Adipose tissue (tissue), 3 donors: ENCODE results near the gene GNAL. TPM values are rescaled to one million over a fixed set of nuclear protein-coding genes. Genes with fewer than 3 reads are reported as not detected.

Source experiments
- H3K27ac ChIP-seq: one replicate; pipeline ENCODE4 v1.5.1; 2013; ENCODE audit warnings: low read depth, low read length
- WGBS, 3 donors: extraction: QIAGEN DNeasy Blood & Tissue Kit; methylation state at CpG; one replicate each; pipeline ENCODE4 v1.1.7; 2013; 5-methylcytosine and 5-hydroxymethylcytosine counted together
- polyA plus RNA-seq, 3 donors: library from polyadenylated mRNA; stranded (reverse); fragments of 200-250 nt; gene quantifications; one replicate each; pipeline ENCODE4 v1.2.3, GENCODE V29; 2013
- donor health status: healthy with polysubstance abuse.
- donor health status: Bipolar disorder and iron deficiency.
- donor health status: healthy.

GNAL gene
- polyA plus RNA-seq, 3 donors = 1.2 to 2.7 (median 2.4) TPM

DNA sequence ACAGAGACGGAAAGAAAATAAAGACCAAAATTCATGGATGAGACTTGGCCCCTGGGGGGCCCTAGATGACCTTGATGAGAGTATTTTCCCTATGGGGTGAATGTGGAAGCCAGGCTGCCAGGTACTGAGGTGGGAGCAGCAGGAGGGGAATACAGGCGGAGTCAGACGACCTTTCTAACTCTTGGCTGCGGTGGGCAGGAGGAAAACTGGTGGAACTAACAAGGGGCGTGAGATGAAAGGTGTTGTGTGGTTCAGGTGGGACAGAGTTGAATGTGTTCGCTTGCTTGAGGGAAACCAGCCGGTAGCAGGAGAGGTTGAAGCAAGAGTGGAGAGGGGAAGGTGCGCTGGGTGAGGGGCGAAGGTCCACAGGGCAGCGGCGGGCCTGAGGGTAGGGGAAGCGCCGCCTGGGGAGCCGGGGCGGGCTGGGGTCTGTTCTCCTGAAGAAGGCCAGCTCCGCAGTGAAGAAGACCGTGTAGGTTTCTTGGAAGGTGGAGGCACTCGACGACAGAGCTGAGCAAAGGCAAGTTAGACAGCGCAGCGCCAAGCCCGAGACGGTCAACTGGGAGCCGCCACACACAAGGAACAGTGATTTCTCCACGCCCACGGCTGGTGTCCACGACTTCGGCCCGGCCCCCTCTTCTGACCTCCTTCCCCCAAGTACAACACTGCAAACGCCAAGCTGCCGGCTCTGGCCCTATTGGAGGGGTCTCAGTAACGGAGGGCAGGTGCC is 61.7 kb downstream of the GNAL start:
- no peak overlapping the region for H3K27ac ChIP-seq
- 75 to 81% (median 79%) methylated on average over 28 to 32 of the region's 32 CpGs for WGBS, 3 donors

GRCh38 chr18:11751341-11752115 is 62.5 kb downstream of the GNAL start:
- no peak overlapping the region for H3K27ac ChIP-seq
- WGBS, 3 donors = 3 to 5% (median 4%) methylated on average over 61 to 81 of the region's 81 CpGs

- WGBS, 3 donors = 1 to 2% (median 1%) methylated on average over 63 to 64 of the region's 64 CpGs
These were observed 63.2 kb downstream of the GNAL start for GRCh38 chr18:11752116-11752911.

GRCh38 chr18:11754979-11755378 is 65.9 kb downstream of the GNAL start:
- H3K27ac ChIP-seq = no peak overlapping the region
- 82 to 89% (median 85%) methylated on average over 8 of the region's 8 CpGs for WGBS, 3 donors

More at GRCh38 chr18:11752116-11752911, 63.2 kb downstream of the GNAL start:
- H3K27ac ChIP-seq = no peak overlapping the region

GRCh38 chr18:11757084-11757590 is 68.1 kb downstream of the GNAL start:
- H3K27ac ChIP-seq = no peak overlapping the region
- WGBS, 3 donors = 77 to 87% (median 83%) methylated on average over 5 of the region's 5 CpGs

GRCh38 chr18:11759456-11759855 is 70.4 kb downstream of the GNAL start:
- 90 to 93% (median 91%) methylated on average over 10 of the region's 10 CpGs for WGBS, 3 donors

DNA sequence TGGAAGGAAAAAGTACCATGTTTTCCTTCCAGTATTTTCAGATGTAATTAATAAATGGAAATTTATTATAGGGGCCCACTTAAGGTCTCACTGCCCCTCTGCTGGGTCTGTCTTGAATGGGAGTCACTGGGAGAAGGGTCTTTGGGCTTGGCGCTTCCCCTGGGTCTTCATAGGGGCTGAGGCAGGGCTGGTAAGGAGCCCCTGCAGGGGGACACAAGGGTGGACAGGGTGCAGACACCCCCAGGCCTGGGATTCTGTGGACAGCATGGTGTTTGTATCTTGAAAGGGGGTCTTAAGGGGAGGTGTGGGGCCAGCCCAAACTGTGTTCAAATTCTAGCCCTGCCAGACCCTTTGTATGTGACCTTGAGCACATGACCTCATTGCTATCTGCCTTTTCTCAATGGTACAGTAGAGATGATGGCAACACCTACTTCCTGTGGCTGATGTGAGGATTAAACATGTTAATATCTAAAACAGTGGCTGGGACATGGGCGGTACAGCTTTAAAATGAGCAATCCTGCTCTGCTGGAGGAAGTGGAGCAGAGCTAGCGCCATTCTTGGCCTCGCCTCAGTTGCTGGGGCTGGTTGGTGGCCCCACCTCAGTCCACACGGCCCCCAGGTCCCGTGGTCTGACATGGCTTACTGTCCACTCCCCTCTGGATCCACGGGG is 71.6 kb downstream of the GNAL start:
- WGBS, 3 donors = 65 to 85% (median 70%) methylated on average over 7 of the region's 7 CpGs
- no peak overlapping the region for H3K27ac ChIP-seq

More at GRCh38 chr18:11759456-11759855, 70.4 kb downstream of the GNAL start:
- H3K27ac ChIP-seq = no peak overlapping the region

DNA sequence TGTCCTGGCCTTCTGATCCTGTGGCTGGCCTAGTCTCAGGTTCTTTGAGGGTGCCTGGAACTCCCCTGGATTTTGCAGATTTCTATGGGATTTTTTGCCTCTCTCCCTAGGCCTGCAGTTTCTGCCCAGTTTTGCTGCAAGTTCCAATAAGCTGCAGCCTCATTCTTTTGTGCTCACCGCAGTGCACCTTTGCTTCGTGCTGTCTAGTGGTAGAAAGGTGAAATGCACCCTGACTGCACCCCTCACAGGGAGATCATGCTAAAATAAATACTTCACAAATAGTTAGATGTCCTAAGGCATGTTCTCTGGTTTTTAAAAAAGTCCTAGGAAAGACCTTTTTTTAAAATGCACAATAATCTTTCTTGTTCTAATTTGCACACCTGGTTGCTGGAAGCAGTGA is 72.5 kb downstream of the GNAL start:
- 72 to 83% (median 78%) methylated on average over 2 of the region's 2 CpGs for WGBS, 3 donors

DNA sequence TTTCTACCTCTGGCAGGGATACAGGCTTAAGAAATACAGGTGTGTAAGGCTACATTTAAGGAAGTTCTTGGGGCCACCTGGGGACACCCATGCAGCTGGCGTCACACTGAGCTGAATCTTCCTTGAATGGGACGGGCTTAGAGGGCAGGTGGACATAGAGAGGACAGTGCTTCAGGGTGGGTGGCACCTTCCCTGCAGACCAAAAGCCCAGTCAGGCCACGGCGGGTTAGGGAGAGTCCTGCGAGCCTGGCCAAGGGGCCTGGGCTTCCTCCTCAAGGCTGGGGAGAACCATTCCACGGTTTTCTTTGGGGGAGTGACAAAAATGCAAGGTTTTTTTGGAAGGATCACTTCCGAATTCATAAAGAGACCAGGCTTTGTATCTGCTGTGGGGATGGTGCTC is 73.4 kb downstream of the GNAL start:
- 80 to 85% (median 81%) methylated on average over 7 of the region's 7 CpGs for WGBS, 3 donors
- H3K27ac ChIP-seq = no peak overlapping the region

More for the DNA sequence above, 72.5 kb downstream of the GNAL start:
- H3K27ac ChIP-seq = no peak overlapping the region

DNA sequence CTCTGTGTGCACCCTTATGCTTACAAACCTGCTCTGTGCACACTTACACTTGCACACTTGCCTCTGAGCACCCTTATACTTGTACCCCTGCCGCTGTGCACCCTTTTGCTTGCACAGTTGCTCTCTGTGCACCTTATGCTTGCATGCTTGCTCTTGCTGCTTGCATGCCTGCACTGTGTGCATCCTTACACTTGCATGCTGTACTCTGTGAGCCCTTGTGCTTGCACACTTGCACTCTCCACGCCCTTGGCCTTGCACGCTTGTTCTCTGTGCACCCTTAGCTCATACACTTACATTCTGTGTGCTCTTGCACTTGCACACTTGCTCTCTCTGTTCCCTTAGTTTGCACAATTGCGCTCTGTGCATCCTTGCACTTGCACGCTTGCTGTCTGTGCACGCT is 78.3 kb downstream of the GNAL start:
- no peak overlapping the region for H3K27ac ChIP-seq
- 85 to 98% (median 93%) methylated on average over 6 of the region's 6 CpGs for WGBS, 3 donors

GRCh38 chr18:11767935-11768334 is 78.9 kb downstream of the GNAL start:
- H3K27ac ChIP-seq = no peak overlapping the region
- 56 to 62% (median 62%) methylated on average over 4 of the region's 4 CpGs for WGBS, 3 donors

DNA sequence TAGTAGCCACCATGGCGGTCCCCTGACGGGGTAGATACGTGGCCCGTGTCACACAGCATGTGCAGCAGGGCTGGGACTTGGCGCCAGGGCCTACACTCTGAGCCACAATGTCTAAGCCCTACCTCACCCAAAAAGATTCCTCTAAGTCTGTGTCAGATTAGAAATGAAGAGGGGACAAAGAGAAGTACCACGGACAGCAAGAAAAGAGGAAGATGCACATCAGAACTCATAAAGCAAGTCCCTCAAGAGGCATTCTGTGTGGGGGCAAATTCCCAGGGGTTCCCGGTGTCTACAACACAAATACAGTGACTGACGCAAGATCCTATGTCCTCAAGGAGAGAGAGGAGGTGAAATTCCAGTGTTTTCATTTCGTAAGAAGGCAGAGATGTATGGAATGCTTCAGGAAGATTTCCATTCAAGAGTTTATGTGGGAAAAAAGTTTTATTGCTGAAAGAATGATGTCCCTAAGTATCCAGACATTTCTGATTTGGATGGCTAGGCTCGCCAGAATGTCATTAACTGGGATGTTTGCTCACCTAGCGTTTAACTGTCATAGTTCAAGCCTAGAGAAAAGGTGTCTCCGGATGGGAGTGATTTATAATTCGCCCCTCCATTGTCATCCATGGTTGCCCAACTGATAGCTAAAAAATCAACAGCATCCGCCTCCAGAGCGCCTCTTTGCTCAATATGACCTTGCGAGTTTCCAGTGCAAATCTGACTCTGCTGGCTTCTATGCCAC is 86.5 kb downstream of the GNAL start:
- WGBS, 3 donors = 82 to 90% (median 90%) methylated on average over 16 of the region's 16 CpGs
- no peak overlapping the region for H3K27ac ChIP-seq

DNA sequence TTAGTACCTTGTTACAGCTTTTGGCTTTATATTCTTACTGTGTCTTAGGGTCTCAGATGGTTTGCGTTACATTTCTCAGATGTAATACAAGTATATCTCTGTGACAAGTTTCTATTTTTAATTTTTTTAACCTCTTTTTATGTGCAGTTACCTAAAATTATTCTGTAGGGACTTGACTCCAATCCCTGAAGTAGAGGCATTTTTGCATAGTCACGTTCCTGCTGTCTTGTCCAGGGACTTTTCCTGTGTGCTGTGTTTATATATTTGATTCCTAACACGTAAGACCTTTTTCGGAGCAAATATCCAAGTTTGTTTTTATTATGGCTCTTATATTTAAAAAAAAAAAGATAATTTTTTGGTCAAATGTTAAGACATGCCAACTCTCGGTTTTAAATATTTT is 91.0 kb downstream of the GNAL start:
- H3K27ac ChIP-seq = no peak overlapping the region
- WGBS, 3 donors = 64 to 80% (median 66%) methylated on average over 5 of the region's 5 CpGs

GRCh38 chr18:11783716-11784331 is 94.8 kb downstream of the GNAL start:
- H3K27ac ChIP-seq = no peak overlapping the region
- 88 to 94% (median 90%) methylated on average over 7 of the region's 7 CpGs for WGBS, 3 donors

DNA sequence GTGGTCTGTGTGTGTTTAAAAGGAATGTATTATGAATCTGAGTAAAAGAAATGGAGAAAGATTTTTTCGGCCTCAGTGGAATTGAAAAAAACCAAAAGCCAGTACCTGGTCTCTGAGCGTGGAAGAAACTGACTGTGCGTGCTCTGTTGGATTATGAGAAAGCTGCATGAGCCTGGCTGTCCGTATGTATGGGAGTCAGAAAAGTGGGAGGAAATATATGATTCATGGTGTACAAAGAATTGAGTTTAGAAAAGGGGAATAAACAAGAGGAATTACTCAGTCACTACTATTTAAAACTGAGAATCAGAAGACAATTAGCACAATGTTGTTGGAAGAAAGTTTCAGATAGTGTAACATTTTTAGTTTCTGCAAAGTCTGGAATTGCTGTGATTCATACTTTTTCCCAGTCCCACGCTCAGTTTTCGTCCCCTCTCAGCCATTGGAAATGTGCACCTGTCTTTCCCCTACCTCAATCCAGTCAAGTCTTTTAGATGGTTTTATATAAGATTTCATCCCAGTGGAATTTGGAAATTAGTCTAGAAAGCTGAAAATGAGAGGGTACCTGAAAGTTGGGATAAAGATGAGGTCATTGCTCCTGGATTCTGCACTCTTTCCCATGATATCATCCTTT is 95.7 kb downstream of the GNAL start:
- 90 to 93% (median 93%) methylated on average over 6 of the region's 6 CpGs for WGBS, 3 donors
- no peak overlapping the region for H3K27ac ChIP-seq

GRCh38 chr18:11785444-11786055 is 96.5 kb downstream of the GNAL start:
- WGBS, 3 donors = 15 to 30% (median 26%) methylated on average over 9 of the region's 9 CpGs
- no peak overlapping the region for H3K27ac ChIP-seq
